CD4-positive, alpha-beta T cell (primary cell): ENCODE measurements around the gene POU2F2. TPM values are rescaled to one million over a fixed set of nuclear protein-coding genes. Genes with fewer than 3 reads are reported as not detected.

Experiments
- ATAC-seq: fragments of 200-7000 bp; cut with Tn5 transposase; one replicate; pipeline ENCODE4 v1.10.0; 2022; ENCODE audit warnings: mild to moderate bottlenecking; ENCODE audit not compliant: poor library complexity
- CTCF ChIA-PET: fragments of 350-600 bp; sonication (Branson Sonifier 250); formaldehyde crosslinking; loops from one replicate; lab custom pipeline; 2021; ENCODE audit warnings: antibody characterized with exemption, inconsistent platforms; lab: Charles Lee
- POLR2A ChIA-PET: fragments of 350-600 bp; sonication (Branson Sonifier 250); formaldehyde crosslinking; loops from one replicate; lab custom pipeline; 2021; ENCODE audit warnings: antibody characterized with exemption, inconsistent platforms; lab: Charles Lee
- DNase-seq, 14 experiments: peaks; one replicate each; pipeline ENCODE4 v3.0.0-alpha.2; 2013 to 2020; ENCODE audit warnings: mixed read lengths in 2 of 14
- H3K27ac ChIP-seq, 2 donors: one replicate each; pipeline versions ENCODE4 v1.5.1 to v1.7.0; 2013; ENCODE audit warnings: low read length in 2 of 2, low read depth in 1 of 2, mild to moderate bottlenecking in 1 of 2
- H3K27me3 ChIP-seq, 2 experiments: 1 replicate in 1 of 2; 2 replicates in 1 of 2; pipeline versions ENCODE4 v1.6.1 to v1.7.0; 2013; ENCODE audit warnings: low read length in 2 of 2, control low read depth in 1 of 2, mild to moderate bottlenecking in 1 of 2, moderate library complexity in 1 of 2; ENCODE audit not compliant: insufficient read depth in 2 of 2, control insufficient read depth in 1 of 2
- H3K36me3 ChIP-seq: one replicate; pipeline ENCODE4 v1.6.1; 2013; ENCODE audit warnings: low read length, control low read depth; ENCODE audit not compliant: insufficient read depth
- H3K4me1 ChIP-seq: one replicate; pipeline ENCODE4 v1.6.1; 2013; ENCODE audit warnings: low read length, control low read depth; ENCODE audit not compliant: insufficient read depth
- H3K4me3 ChIP-seq: one replicate; pipeline ENCODE4 v1.5.1; 2013; ENCODE audit warnings: mild to moderate bottlenecking, low read length, moderate library complexity
- H3K9me3 ChIP-seq, 2 experiments: 1 replicate in 1 of 2; 2 replicates in 1 of 2; pipeline versions ENCODE4 v1.6.1 to v1.7.0; 2013; ENCODE audit warnings: low read length in 2 of 2, mild to moderate bottlenecking in 2 of 2, control low read depth in 1 of 2, moderate library complexity in 1 of 2; ENCODE audit not compliant: control insufficient read depth in 1 of 2, insufficient read depth in 1 of 2
- H3K27ac Mint-ChIP-seq: one replicate; pipeline ENCODE4 v1.8.0; 2020; ENCODE audit warnings: mixed read lengths
- H3K27me3 Mint-ChIP-seq: one replicate; pipeline ENCODE4 v1.8.0; 2021; ENCODE audit warnings: mixed read lengths
- H3K36me3 Mint-ChIP-seq: one replicate; pipeline ENCODE4 v1.8.0; 2021; ENCODE audit warnings: low read depth, mixed read lengths
- H3K4me1 Mint-ChIP-seq: one replicate; pipeline ENCODE4 v1.8.0; 2021; ENCODE audit warnings: low read depth, mixed read lengths
- H3K4me3 Mint-ChIP-seq: one replicate; pipeline ENCODE4 v1.8.0; 2020; ENCODE audit warnings: mild to moderate bottlenecking, mixed read lengths
- H3K9me3 Mint-ChIP-seq: one replicate; pipeline ENCODE4 v1.8.0; 2020; ENCODE audit warnings: mixed read lengths
- intact Hi-C, 2 experiments: fragments of 100-400 bp; cut with DNase I in 1 of 2; cut with micrococcal nuclease in 1 of 2; formaldehyde crosslinking; loops; one replicate each; pipeline versions ENCODE4 v1.15.1 to v1.9.0; 2023 to 2025; cut with DNase I, micrococcal nuclease
- total RNA-seq, 174 experiments: library from RNA in 2 of 174; stranded (reverse) in 2 of 174; gene quantifications; one replicate each; pipeline ENCODE4 v1.2.3 and lab custom pipeline; 2021 to 2026
- TF ChIP-seq, protein P1 (sequence below): fragments of 200-600 bp; IDR thresholded peaks from one replicate; pipeline ENCODE4 v1.8.0; 2022; ENCODE audit warnings: antibody characterized with exemption, mild to moderate bottlenecking

Gene POU2F2
- total RNA-seq, 2 experiments from 2014 or later, result 18.6 to 19.9 TPM

DNA sequence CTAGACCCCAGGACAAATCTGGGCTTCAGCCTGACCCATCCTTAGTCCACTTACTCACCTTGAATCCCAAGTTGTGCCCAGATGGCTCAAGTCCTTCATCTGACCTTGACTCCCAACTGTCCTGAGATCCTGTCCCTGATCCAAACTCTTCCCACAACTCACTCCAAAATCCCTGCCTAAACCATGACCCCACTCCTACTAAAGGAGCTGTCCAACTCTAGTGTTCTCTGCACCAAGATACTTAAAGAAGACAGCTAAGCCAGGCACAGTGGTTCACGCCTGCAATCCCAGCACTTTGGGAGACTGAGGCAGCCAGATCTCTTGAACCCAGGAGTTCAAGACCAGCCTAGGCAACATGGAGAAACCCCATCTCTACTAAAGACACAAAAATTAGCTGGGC is 8.5 kb downstream of the POU2F2 start:
- Histone ChIP-seq H3K4me3 (no peak overlapping the region), H3K27me3 (no peaks in the 10 kb centered on the region), H3K27ac (peak overlapping the region; percentile 89 to 91), H3K36me3 (peaks cover under 1% of the 10 kb centered on the region), H3K4me1 (peaks cover 68% of the 10 kb centered on the region), H3K9me3 (no peaks in the 10 kb centered on the region)
- intact Hi-C loops, result no loop called here
- no peak for DNase-seq
- Mint-ChIP-seq H3K9me3 (no peaks in the 10 kb centered on the region), H3K27me3 (no peaks in the 10 kb centered on the region), H3K4me1 (peaks cover 65% of the 10 kb centered on the region), H3K4me3 (peak overlapping the region; percentile 48), H3K36me3 (peaks cover 20% of the 10 kb centered on the region), H3K27ac (peak overlapping the region; percentile 88)
- CTCF ChIA-PET, result interaction anchor here (1.3 to 3.1 kb wide), 4 partner anchors 9 to 156 kb away, joined by 5 to 16 read pairs (median 8); partner anchors contain the start of gene POU2F2
- TF ChIP-seq, protein P1, sequence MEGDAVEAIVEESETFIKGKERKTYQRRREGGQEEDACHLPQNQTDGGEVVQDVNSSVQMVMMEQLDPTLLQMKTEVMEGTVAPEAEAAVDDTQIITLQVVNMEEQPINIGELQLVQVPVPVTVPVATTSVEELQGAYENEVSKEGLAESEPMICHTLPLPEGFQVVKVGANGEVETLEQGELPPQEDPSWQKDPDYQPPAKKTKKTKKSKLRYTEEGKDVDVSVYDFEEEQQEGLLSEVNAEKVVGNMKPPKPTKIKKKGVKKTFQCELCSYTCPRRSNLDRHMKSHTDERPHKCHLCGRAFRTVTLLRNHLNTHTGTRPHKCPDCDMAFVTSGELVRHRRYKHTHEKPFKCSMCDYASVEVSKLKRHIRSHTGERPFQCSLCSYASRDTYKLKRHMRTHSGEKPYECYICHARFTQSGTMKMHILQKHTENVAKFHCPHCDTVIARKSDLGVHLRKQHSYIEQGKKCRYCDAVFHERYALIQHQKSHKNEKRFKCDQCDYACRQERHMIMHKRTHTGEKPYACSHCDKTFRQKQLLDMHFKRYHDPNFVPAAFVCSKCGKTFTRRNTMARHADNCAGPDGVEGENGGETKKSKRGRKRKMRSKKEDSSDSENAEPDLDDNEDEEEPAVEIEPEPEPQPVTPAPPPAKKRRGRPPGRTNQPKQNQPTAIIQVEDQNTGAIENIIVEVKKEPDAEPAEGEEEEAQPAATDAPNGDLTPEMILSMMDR, result no peak
- ATAC-seq, result no peak
- POLR2A ChIA-PET, result interaction anchor here (0.9 to 1.1 kb wide), 2 partner anchors 53 kb away, joined by 3 to 4 read pairs; no protein-coding TSS in a partner anchor

DNA sequence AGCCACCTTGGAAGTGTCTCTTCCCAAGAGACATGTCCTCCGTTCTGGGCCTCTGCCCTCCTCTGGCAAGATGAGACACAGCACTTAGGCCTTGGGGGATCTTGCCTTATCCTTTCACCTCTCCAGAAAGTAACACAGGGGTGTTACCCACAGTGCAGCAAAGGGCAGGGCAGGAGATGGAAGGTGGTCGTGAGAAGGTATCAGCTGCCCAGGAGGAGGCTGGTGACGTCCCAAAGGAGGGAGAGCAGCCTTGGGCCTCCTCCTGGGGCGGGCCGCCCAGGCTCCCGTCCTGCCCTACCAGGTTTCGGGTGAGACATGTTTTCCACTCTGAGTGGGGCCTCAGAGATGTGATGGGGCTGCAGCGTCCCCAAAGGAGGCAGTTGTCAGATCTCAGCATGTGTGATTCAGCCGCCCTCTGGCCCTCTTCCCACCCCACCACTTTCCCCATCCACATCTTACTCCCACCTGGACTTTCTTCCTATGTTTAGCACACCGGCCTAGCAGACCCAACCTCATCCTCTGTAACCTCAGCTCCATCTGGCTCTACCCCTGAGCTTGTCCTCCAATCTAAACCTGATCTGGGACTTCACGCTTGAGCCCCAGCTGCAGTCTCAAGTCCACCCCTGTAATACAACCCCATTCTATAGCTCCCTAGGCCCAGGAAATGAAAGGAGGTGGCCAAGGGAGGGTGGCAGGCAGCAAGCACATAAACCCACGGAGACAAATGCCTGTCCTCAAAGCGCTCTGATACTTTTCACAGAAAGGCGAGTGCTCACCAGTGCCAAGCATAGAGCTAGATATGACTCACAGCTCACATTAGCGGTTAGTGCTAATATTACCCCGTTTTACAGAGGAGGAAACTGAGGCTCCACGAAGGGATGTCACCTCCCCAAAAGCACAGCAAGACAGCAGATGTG is 9.3 kb downstream of the POU2F2 start:
- no peaks in the 10 kb centered on the region for H3K27me3 ChIP-seq
- Mint-ChIP-seq H3K27ac (peak overlapping the region; percentile 88), H3K4me1 (peaks cover 60% of the 10 kb centered on the region), H3K9me3 (no peaks in the 10 kb centered on the region), H3K36me3 (peaks cover 20% of the 10 kb centered on the region), H3K27me3 (no peaks in the 10 kb centered on the region), H3K4me3 (peak overlapping the region; percentile 59)
- ATAC-seq, result peak; percentile 27
- H3K9me3 ChIP-seq, result no peaks in the 10 kb centered on the region
- CTCF ChIA-PET, result interaction anchor here (1.3 to 3.1 kb wide), 5 partner anchors 9 to 157 kb away, joined by 3 to 16 read pairs (median 6); partner anchors contain the start of gene POU2F2
- intact Hi-C loops, result no loop called here
- POLR2A ChIA-PET, result interaction anchor here (0.6 to 1.8 kb wide), 3 partner anchors 9 to 120 kb away, joined by 3 to 7 read pairs (median 4); partner anchors contain the start of genes GSK3A and POU2F2
- peaks cover 61% of the 10 kb centered on the region for H3K4me1 ChIP-seq
- peaks cover 8% of the 10 kb centered on the region for H3K36me3 ChIP-seq
- H3K27ac ChIP-seq, result peak overlapping the region; percentile 89 to 91
- peak overlapping the region; percentile 40 for H3K4me3 ChIP-seq
- TF ChIP-seq, protein P1, result no peak
- DNase-seq, result peak in 7 of 14 experiments; percentile 23 to 53 (median 42)

DNA sequence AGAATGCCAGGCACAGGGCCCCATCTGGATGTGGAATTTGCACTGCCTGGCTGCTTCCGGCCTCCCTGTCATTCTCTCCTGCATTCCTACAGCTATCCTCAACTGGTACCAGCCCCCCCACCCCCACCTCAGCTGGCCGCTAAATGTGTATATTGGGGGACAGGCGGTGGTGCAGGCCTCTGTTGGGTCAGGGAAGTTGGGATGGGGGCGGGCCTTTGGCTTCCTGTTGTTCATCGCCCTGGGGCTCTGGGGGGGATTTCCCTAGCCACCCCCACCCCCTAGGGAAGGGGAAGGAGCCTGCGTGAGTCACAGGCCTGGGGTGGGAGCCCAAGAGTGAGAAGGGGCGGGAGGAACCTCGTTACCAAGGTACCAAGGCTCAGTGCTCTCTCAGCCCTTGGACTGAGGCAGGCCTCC is 10.6 kb downstream of the POU2F2 start:
- H3K27ac ChIP-seq, result peak overlapping the region; percentile 89 to 91
- peaks cover 17% of the 10 kb centered on the region for H3K36me3 ChIP-seq
- no peaks in the 10 kb centered on the region for H3K9me3 ChIP-seq
- TF ChIP-seq, protein P1, result no peak
- H3K27me3 Mint-ChIP-seq, result no peaks in the 10 kb centered on the region
- H3K36me3 Mint-ChIP-seq, result peaks cover 25% of the 10 kb centered on the region
- ATAC-seq, result peak; percentile 91
- intact Hi-C loops, result no loop called here
- peaks cover 54% of the 10 kb centered on the region for H3K4me1 Mint-ChIP-seq
- H3K27ac Mint-ChIP-seq, result peak overlapping the region; percentile 88
- peak overlapping the region; percentile 40 for H3K4me3 ChIP-seq
- H3K4me1 ChIP-seq, result peaks cover 54% of the 10 kb centered on the region
- CTCF ChIA-PET, result interaction anchor here (0.6 to 2.7 kb wide), 3 partner anchors 11 to 137 kb away, joined by 3 to 8 read pairs (median 4); partner anchors contain the start of gene POU2F2
- POLR2A ChIA-PET, result interaction anchor here (0.9 to 1.8 kb wide), 2 partner anchors 11 to 121 kb away, joined by 4 to 7 read pairs; partner anchors contain the start of genes GSK3A and POU2F2
- H3K4me3 Mint-ChIP-seq, result peak overlapping the region; percentile 76
- no peaks in the 10 kb centered on the region for H3K27me3 ChIP-seq
- peak; percentile 41 to 92 (median 80) for DNase-seq
- H3K9me3 Mint-ChIP-seq, result no peaks in the 10 kb centered on the region
